Activated CD4-positive, alpha-beta memory T cell treated with anti-CD3 and anti-CD28 coated beads, Interleukin-2, amount 10 ng/mL, durations not matched to agents 7 days and 5 days (primary cell): ENCODE results near the gene KLHL14. TPM values are rescaled to one million over a fixed set of nuclear protein-coding genes. Genes with fewer than 3 reads are reported as not detected.

Experiments used
- CTCF ChIA-PET: fragments of 350-600 bp; sonication (Branson Sonifier 250); formaldehyde crosslinking; loops from one replicate; lab custom pipeline; 2021; ENCODE audit warnings: antibody characterized with exemption, inconsistent platforms; lab: Charles Lee
- POLR2A ChIA-PET: fragments of 350-600 bp; sonication (Branson Sonifier 250); formaldehyde crosslinking; loops from one replicate; lab custom pipeline; 2021; ENCODE audit warnings: antibody characterized with exemption; lab: Charles Lee
- DNase-seq: peaks from one replicate; pipeline ENCODE4 v3.0.0-alpha.2; 2020
- H3K27ac Mint-ChIP-seq: one replicate; pipeline ENCODE4 v1.8.0; 2021; ENCODE audit warnings: mild to moderate bottlenecking, mixed read lengths
- H3K27me3 Mint-ChIP-seq: one replicate; pipeline ENCODE4 v1.8.0; 2021; ENCODE audit warnings: mixed read lengths
- H3K36me3 Mint-ChIP-seq: one replicate; pipeline ENCODE4 v1.8.0; 2021; ENCODE audit warnings: low read depth, mixed read lengths
- H3K4me1 Mint-ChIP-seq: one replicate; pipeline ENCODE4 v1.8.0; 2021; ENCODE audit warnings: mixed read lengths
- H3K4me3 Mint-ChIP-seq: one replicate; pipeline ENCODE4 v1.8.0; 2021; ENCODE audit warnings: mild to moderate bottlenecking, mixed read lengths
- H3K9me3 Mint-ChIP-seq: one replicate; pipeline ENCODE4 v1.8.0; 2021; ENCODE audit warnings: mixed read lengths
- total RNA-seq, 2 experiments: library from RNA; stranded (reverse); gene quantifications; one replicate each; pipeline ENCODE4 v1.2.3, GENCODE V29; 2021

The KLHL14 gene
- total RNA-seq, 2 experiments from 2014 or later = not detected

GRCh38 chr18:32763293-32763692, 9.5 kb downstream of the KLHL14 start:
- no peak for DNase-seq
- no peak overlapping the region for H3K27ac Mint-ChIP-seq
- H3K27me3 Mint-ChIP-seq = peaks cover 1% of the 10 kb centered on the region
- H3K36me3 Mint-ChIP-seq = no peaks in the 10 kb centered on the region
- no peaks in the 10 kb centered on the region for H3K9me3 Mint-ChIP-seq
- H3K4me1 Mint-ChIP-seq = no peaks in the 10 kb centered on the region
- CTCF ChIA-PET = no interaction called here
- H3K4me3 Mint-ChIP-seq = no peak overlapping the region
- POLR2A ChIA-PET = no interaction called here

DNA sequence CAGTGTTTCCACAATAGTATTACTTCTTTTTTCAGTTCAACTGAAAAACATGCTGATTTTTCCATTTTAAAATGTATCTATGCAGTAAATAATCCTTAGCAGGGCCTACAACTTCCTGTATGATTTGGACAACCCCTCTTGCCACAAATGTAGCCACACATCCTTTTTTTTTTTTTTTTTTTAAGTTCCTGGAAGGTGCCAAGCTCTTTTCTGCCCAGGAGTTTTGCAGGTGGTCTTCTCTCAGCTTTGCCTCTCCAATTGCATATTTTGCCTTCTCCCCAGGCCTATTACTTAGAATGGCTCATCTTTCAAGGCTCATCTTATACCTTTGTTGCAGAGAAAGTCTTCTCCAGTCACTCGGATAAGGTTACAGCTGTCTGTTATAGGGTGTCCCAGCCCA, 11.6 kb downstream of the KLHL14 start:
- Mint-ChIP-seq H3K27ac (no peak overlapping the region), H3K9me3 (no peaks in the 10 kb centered on the region), H3K27me3 (peaks cover 1% of the 10 kb centered on the region), H3K36me3 (no peaks in the 10 kb centered on the region), H3K4me3 (no peak overlapping the region), H3K4me1 (no peaks in the 10 kb centered on the region)
- ChIA-PET POLR2A (no interaction called here), CTCF (no interaction called here)
- DNase-seq = no peak

DNA sequence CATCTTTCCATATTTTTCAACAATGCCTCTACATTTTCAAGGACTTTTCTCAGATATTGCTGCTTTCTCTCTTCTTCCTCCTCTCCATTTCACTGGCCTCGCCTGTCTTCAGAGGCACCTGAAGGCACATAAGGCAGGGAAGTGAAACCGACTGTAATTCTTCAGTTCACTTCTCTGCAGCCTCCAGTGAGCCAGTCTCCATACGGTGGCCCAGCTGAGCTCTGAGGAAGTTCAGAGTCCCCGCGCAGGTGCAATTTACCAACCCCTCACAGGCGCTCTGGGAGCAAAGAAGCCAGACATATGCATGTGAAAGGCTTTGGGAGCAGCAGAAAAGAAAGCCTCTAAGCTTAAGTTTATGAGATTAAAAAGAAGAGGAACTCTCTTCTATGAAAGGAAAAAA, 12.4 kb downstream of the KLHL14 start:
- Mint-ChIP-seq H3K4me3 (no peak overlapping the region), H3K36me3 (no peaks in the 10 kb centered on the region), H3K27ac (no peak overlapping the region), H3K9me3 (no peaks in the 10 kb centered on the region), H3K27me3 (peaks cover 1% of the 10 kb centered on the region), H3K4me1 (no peaks in the 10 kb centered on the region)
- no peak for DNase-seq
- ChIA-PET POLR2A (no interaction called here), CTCF (no interaction called here)

DNA sequence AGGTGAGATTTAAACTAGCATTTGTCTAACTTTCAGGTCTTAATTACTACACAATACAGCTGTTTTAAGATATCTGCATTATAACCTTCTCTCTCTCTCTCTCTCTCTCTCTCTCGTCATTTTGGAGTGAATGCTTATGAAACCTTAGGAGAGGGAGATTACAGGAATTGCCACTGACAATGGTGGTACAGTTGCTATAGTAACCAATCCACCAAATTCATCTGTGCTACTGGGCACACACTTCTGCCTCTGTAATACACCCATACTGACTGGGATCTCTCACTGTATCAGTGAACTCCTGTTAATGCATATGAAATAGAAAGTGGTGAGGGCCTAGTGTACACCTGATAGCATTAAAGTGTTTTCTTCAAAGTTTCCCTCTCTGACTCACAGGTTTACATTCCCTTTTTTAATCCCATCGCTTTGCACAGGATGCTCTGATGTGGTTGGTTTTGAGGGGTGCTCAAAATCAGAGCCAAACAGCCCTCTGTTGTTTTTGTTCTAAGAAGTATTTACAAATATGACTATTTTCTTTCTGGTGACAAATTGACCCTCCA, 13.1 kb downstream of the KLHL14 start:
- H3K27ac Mint-ChIP-seq = no peak overlapping the region
- peaks cover 1% of the 10 kb centered on the region for H3K27me3 Mint-ChIP-seq
- no peaks in the 10 kb centered on the region for H3K9me3 Mint-ChIP-seq
- H3K4me1 Mint-ChIP-seq = no peaks in the 10 kb centered on the region
- H3K4me3 Mint-ChIP-seq = no peak overlapping the region
- CTCF ChIA-PET = no interaction called here
- no peak for DNase-seq
- no peaks in the 10 kb centered on the region for H3K36me3 Mint-ChIP-seq
- POLR2A ChIA-PET = no interaction called here

DNA sequence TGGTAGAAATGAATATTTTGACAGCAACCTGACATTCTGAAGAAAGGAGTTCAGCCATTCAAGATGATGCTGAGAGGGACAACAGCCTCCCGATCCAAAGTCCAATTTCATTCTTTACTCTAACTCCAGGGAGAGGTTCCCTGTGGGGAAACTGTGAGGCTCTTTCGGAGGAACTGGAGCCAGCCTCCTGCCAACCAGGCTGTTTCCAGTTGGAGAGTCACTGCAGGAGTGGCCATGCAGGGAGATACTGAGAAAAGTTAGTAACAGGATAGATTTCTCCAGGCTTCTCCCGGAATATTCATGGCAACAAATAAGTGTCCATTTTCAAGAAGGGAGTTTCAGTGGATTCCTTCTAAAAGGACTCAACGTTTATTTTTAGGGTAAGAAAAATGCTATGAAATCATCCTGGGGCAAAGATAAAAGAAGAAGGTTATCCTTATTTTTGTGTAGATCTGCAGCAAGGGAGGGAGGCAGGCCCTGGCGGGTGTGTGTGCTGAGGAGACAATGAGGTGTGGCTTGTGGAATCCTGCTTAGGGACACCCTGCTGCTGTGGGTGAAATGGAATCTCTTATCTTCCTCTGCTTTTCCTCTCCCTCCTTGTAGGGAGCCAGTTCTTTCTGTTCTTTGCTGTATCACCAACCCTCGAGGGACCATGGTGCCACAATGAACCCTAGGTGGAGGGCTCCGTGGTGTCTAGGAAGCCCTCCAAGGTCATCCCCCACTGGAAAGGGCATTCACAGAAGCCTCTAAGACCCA, 18.1 kb downstream of the KLHL14 start:
- CTCF ChIA-PET = no interaction called here
- DNase-seq = no peak
- Mint-ChIP-seq H3K9me3 (no peaks in the 10 kb centered on the region), H3K27ac (no peak overlapping the region), H3K4me3 (no peak overlapping the region), H3K4me1 (no peaks in the 10 kb centered on the region), H3K36me3 (no peaks in the 10 kb centered on the region), H3K27me3 (no peaks in the 10 kb centered on the region)
- POLR2A ChIA-PET = no interaction called here

GRCh38 chr18:32753656-32754260, 19.1 kb downstream of the KLHL14 start:
- H3K9me3 Mint-ChIP-seq = no peaks in the 10 kb centered on the region
- no peaks in the 10 kb centered on the region for H3K27me3 Mint-ChIP-seq
- CTCF ChIA-PET = no interaction called here
- no peak overlapping the region for H3K4me3 Mint-ChIP-seq
- H3K4me1 Mint-ChIP-seq = no peaks in the 10 kb centered on the region
- no peak for DNase-seq
- H3K27ac Mint-ChIP-seq = no peak overlapping the region
- POLR2A ChIA-PET = no interaction called here
- no peaks in the 10 kb centered on the region for H3K36me3 Mint-ChIP-seq

DNA sequence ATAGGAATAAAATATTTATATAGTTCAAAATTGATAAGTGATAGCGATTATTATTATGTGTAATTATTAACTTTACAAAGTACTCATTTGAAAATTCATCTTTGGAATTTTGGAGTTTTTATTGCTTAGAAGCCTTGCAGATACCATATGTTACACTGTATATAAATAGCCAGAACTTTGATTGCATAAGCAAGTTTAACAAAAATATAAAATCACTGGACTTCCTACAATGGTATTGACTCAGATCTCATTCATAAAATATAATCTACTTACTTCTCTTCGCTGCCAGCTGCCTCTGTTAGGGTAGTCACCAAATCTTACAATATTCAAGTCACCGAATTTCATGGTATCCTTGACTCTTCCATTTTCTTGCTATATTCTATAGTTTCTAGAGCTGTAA, 22.5 kb downstream of the KLHL14 start:
- Mint-ChIP-seq H3K27ac (no peak overlapping the region), H3K36me3 (no peaks in the 10 kb centered on the region), H3K27me3 (no peaks in the 10 kb centered on the region), H3K4me3 (no peak overlapping the region), H3K4me1 (no peaks in the 10 kb centered on the region), H3K9me3 (no peaks in the 10 kb centered on the region)
- ChIA-PET POLR2A (no interaction called here), CTCF (no interaction called here)
- DNase-seq = no peak

- H3K27me3 Mint-ChIP-seq = no peaks in the 10 kb centered on the region
- ChIA-PET POLR2A (no interaction called here), CTCF (no interaction called here)
- no peak overlapping the region for H3K27ac Mint-ChIP-seq
- DNase-seq = no peak
- no peaks in the 10 kb centered on the region for H3K9me3 Mint-ChIP-seq
- no peaks in the 10 kb centered on the region for H3K4me1 Mint-ChIP-seq
- no peak overlapping the region for H3K4me3 Mint-ChIP-seq
- H3K36me3 Mint-ChIP-seq = no peaks in the 10 kb centered on the region
Measured at GRCh38 chr18:32749809-32750208, 23.0 kb downstream of the KLHL14 start.

DNA sequence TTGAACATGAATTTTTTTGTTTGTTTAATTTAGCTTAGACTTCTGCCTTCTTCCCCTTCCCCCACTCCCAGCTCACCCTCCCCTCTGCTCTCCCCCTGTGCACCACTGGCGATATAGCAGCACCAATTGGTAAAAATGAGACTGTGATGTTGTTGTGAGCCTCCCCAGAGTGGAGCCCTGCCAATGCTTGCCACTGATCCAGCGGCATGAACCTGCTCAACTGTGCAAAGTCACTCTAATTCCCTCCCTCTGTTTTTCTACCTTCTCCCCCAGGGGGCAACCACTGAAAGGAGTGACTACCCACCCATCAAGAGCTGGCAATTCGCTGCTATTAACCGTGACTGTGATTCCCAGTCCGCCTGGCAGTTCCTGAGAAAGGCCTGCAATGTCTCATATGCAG, 30.2 kb downstream of the KLHL14 start:
- no peak for DNase-seq
- CTCF ChIA-PET = no interaction called here
- Mint-ChIP-seq H3K9me3 (no peaks in the 10 kb centered on the region), H3K36me3 (no peaks in the 10 kb centered on the region), H3K27ac (no peak overlapping the region), H3K27me3 (no peaks in the 10 kb centered on the region), H3K4me3 (no peak overlapping the region), H3K4me1 (no peaks in the 10 kb centered on the region)
- POLR2A ChIA-PET = no interaction called here

DNA sequence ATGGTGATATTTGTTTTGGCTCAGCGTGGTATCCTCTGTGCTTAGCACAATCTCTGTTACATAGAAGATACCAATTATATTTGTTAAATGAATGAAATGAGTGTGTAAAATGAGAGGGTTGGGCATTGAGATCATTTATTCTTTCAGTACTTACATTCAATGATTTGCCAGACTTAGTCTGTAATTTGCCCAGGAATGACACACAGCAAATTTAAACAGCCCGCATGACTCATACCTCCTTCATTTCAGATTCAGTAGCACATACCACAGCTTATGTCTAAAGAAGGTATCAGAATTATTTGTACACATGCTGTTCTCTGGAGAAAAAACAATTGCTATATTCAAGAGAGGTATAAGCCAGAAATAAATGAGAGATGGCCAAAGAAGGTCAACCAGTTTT, 37.0 kb downstream of the KLHL14 start:
- CTCF ChIA-PET = no interaction called here
- Mint-ChIP-seq H3K36me3 (no peaks in the 10 kb centered on the region), H3K4me1 (peaks cover under 1% of the 10 kb centered on the region), H3K9me3 (no peaks in the 10 kb centered on the region), H3K27ac (no peak overlapping the region), H3K27me3 (peaks cover 3% of the 10 kb centered on the region), H3K4me3 (no peak overlapping the region)
- POLR2A ChIA-PET = no interaction called here
- no peak for DNase-seq

GRCh38 chr18:32734442-32734841, 38.4 kb downstream of the KLHL14 start:
- Mint-ChIP-seq H3K27ac (no peak overlapping the region), H3K9me3 (no peaks in the 10 kb centered on the region), H3K36me3 (no peaks in the 10 kb centered on the region), H3K4me1 (peaks cover 5% of the 10 kb centered on the region), H3K4me3 (no peak overlapping the region), H3K27me3 (peaks cover 3% of the 10 kb centered on the region)
- DNase-seq = no peak
- POLR2A ChIA-PET = no interaction called here
- CTCF ChIA-PET = no interaction called here

DNA sequence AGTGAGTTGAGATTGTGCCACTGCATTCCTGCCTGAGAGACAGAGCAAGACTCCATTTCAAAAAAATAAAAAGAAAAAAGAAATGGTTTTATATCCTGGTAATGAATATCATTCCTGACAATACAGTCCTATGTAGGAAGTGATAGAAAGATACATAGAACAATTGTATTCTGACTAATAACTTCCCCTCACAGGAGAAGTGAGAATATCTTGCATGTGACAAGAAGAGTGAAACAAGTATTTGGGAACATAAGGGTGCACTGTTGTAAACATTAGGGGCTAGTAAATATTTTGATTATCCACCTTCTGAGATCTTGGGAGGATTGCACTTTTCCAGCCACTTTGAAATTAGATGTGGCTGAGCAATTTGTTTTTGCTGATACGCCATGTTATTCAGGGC, 40.7 kb downstream of the KLHL14 start:
- H3K36me3 Mint-ChIP-seq = no peaks in the 10 kb centered on the region
- H3K4me1 Mint-ChIP-seq = peaks cover 5% of the 10 kb centered on the region
- no peaks in the 10 kb centered on the region for H3K9me3 Mint-ChIP-seq
- H3K27ac Mint-ChIP-seq = no peak overlapping the region
- CTCF ChIA-PET = no interaction called here
- peaks cover 3% of the 10 kb centered on the region for H3K27me3 Mint-ChIP-seq
- no peak for DNase-seq
- POLR2A ChIA-PET = no interaction called here
- no peak overlapping the region for H3K4me3 Mint-ChIP-seq

DNA sequence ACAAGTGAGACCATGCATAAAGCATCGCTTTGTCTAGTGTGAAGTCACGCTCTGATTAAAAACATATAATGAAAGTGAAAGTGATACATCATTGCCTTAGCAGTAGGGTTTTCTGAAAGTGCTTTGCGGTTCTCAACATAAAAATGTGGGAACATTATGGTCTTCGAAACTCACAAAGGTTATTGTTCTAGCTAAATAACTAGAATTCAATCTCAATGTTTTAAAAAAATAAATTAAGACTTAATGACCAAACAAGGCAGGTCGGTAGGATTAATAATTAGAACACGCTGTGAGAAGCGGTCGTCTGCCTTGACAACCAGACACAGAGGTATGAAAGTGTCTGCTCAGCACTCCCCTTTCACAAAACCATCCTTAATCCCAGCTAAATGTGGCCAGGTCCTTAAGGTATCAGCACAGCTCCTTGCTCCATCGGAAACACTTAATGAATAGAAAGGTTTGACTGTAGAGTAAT, 42.2 kb downstream of the KLHL14 start:
- H3K27ac Mint-ChIP-seq = no peak overlapping the region
- CTCF ChIA-PET = no interaction called here
- H3K9me3 Mint-ChIP-seq = no peaks in the 10 kb centered on the region
- POLR2A ChIA-PET = no interaction called here
- DNase-seq = no peak
- no peak overlapping the region for H3K4me3 Mint-ChIP-seq
- H3K4me1 Mint-ChIP-seq = peaks cover 5% of the 10 kb centered on the region
- H3K27me3 Mint-ChIP-seq = peaks cover 3% of the 10 kb centered on the region
- H3K36me3 Mint-ChIP-seq = no peaks in the 10 kb centered on the region

DNA sequence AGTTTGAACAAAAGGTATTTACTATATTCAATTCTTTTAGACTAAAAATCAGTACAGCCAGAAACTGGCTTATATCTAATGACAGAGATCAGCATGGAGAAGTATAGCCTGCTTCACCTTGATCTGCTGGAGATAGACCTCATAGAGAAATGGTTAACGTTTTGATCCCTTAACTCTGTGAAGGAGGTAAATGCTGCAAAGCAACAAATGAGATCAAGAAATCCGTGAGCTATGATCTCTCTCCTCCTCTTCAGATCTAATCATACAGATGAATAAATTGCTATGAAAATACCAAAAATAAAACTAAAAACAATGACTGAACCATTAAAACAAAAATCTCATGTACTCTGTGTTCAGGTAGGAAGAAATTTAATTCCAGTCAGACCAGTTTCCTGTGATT, 42.8 kb downstream of the KLHL14 start:
- H3K36me3 Mint-ChIP-seq = no peaks in the 10 kb centered on the region
- ChIA-PET CTCF (no interaction called here), POLR2A (no interaction called here)
- peaks cover 5% of the 10 kb centered on the region for H3K4me1 Mint-ChIP-seq
- DNase-seq = no peak
- H3K27ac Mint-ChIP-seq = no peak overlapping the region
- no peak overlapping the region for H3K4me3 Mint-ChIP-seq
- H3K27me3 Mint-ChIP-seq = no peaks in the 10 kb centered on the region
- H3K9me3 Mint-ChIP-seq = no peaks in the 10 kb centered on the region
